ENCODE results near the gene TMEM63A. TPM values are rescaled to one million over a fixed set of nuclear protein-coding genes. Genes with fewer than 3 reads are reported as not detected.

TMEM63A gene
- total and polyA plus RNA-seq, 10 of the 15 experiments (the other 5 are each of a cell fraction or from before 2014, with no cell fraction given): 1.3 to 33.5 (median 15.2) TPM

DNA sequence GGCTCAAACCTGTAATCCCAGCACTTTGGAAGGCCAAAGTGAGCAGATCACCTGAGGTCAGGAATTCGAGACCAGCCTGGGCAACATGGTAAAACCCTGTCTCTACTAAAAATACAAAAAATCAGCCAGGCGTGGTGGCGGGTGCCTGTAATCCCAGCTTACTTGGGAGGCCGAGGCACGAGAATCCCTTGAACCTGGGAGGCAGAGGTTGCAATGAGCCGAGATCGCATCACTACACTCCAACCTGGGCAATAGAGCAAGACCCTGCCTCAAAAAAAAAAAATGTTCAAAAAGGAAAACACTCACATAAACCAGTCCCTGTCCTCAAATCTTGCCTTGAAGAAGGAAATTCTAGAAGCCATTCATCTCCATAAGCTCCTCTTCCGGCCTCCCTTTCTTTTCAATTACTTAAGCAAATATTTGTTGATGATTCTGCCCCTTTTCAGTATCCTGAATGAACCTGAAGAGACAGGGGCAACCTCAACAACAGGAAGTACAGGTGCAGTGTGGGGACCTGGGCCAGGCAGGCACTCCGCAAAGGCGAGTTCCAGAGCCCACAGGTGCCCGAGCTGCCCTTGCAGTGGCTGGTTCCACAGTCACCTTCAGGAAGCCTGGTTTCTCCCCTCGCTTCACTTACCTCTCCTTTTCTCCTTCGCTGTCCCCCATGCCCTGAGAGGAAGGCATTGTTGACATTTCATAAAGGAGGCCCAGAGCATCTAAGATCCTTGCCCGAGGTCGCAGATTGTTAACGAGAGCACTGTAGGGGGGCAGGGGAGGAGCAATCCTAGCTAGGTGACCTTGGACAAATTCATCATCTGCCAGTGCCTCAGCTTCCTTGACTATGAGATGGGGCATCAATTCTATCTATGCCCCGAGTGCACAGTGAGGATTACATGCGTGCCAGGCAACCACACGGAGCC is 15.7 kb upstream of the TMEM63A start:
- TF ChIP-seq ZNF217 (IDR thresholded peaks at IDR 0.05) (no peak), IRF4 (IDR thresholded peaks at IDR 0.05; ENCODE audit: low read depth, low read length) (no peak), MEF2B (IDR thresholded peaks at IDR 0.05; ENCODE audit: partially characterized antibody, poor library complexity, severe bottlenecking) (peak; percentile 9), JUNB (IDR thresholded peaks at IDR 0.05) (no peak), RB1 (IDR thresholded peaks at IDR 0.05; ENCODE audit: borderline replicate concordance) (0 out of 2 replicates have a peak, but pooled peaks have one; percentile 35)

More for the DNA sequence above, 15.7 kb upstream of the TMEM63A start:
- no peaks in the 10 kb centered on the region for H3K79me2 ChIP-seq (ENCODE audit: control insufficient read depth, insufficient read depth, low read length)
- peak overlapping the region; percentile 82 for H3K4me2 ChIP-seq (ENCODE audit: control insufficient read depth, insufficient read depth)
- H3K9me3 ChIP-seq (replicated peaks; ENCODE audit: control insufficient read depth, insufficient read depth, low read length): no peaks in the 10 kb centered on the region
- no peak overlapping the region for H3K4me3 ChIP-seq
- ChIA-PET RAD21 (ENCODE audit: unreplicated experiment) (interaction anchor here (0.6 to 3.1 kb wide), 7 partner anchors 13 to 125 kb away, joined by 3 to 24 read pairs (median 5); partner anchors contain the start of genes PYCR2 and TMEM63A), SMC1A (ENCODE audit: uncharacterized antibody, unreplicated experiment) (interaction anchor here (0.8 to 2.4 kb wide), 10 partner anchors 9 to 120 kb away, joined by 3 to 9 read pairs (median 4); partner anchors contain the start of genes PYCR2, SRP9 and TMEM63A), CTCF (interaction anchor here (0.6 to 4.0 kb wide), 13 partner anchors 14 to 435 kb away, joined by 3 to 40 read pairs (median 3); partner anchors contain the start of genes SRP9 and TMEM63A), POLR2A (interaction anchor here (0.7 to 2.2 kb wide), 5 partner anchors 8 to 100 kb away, joined by 3 to 21 read pairs (median 3); partner anchors contain the start of gene TMEM63A)
- ATAC-seq (no peak), FAIRE-seq (no peak), DNase-seq (ENCODE audit: low read depth, low spot score) (no peak)
- intact Hi-C loops (cut with micrococcal nuclease; ENCODE audit: unreplicated experiment): loop anchor here (1.0 kb wide), 1 partner anchor 16 kb away; the partner anchor contains the start of gene TMEM63A
- peak overlapping the region; percentile 79 for H2AFZ ChIP-seq (ENCODE audit: control insufficient read depth, low read depth, low read length)
- no TSS peak for BruUV-seq (replicated peaks)
- no peaks in the 10 kb centered on the region for H4K20me1 ChIP-seq (ENCODE audit: control insufficient read depth, insufficient read depth)
- in situ Hi-C loops (cut with MboI): no loop called here
- H3K27ac ChIP-seq (ENCODE audit: control insufficient read depth, insufficient read depth): peak overlapping the region; percentile 72
- 71% methylated on average over 19 of the region's 19 CpGs for WGBS (ENCODE audit: insufficient coverage, insufficient replicate concordance, low lambda C conversion rate, missing lambda C conversion rate)
- no peaks in the 10 kb centered on the region for H3K27me3 ChIP-seq (replicated peaks in 1 of 2; ENCODE audit: control insufficient read depth in 2 of 2, insufficient read depth in 2 of 2, low read length in 1 of 2)
- peaks cover 20% of the 10 kb centered on the region for H3K4me1 ChIP-seq (ENCODE audit: control insufficient read depth, insufficient read depth, low read length)
- H3K9ac ChIP-seq (ENCODE audit: control insufficient read depth, insufficient read depth, low read length): no peak overlapping the region
- H3K36me3 ChIP-seq (ENCODE audit: control insufficient read depth in 2 of 2, insufficient read depth in 2 of 2, low read length in 1 of 2): no peaks in the 10 kb centered on the region
